ENCODE results near the gene CASP10. TPM values are rescaled to one million over a fixed set of nuclear protein-coding genes. Genes with fewer than 3 reads are reported as not detected.
A peak's percentile ranks its signal among the peaks of the same experiment; 100 is the strongest.

CASP10 gene
- total and polyA plus RNA-seq, 2 of the 13 experiments (the other 11 are each of a cell fraction or from before 2014, with no cell fraction given): 22.2 to 23.8 TPM

DNA sequence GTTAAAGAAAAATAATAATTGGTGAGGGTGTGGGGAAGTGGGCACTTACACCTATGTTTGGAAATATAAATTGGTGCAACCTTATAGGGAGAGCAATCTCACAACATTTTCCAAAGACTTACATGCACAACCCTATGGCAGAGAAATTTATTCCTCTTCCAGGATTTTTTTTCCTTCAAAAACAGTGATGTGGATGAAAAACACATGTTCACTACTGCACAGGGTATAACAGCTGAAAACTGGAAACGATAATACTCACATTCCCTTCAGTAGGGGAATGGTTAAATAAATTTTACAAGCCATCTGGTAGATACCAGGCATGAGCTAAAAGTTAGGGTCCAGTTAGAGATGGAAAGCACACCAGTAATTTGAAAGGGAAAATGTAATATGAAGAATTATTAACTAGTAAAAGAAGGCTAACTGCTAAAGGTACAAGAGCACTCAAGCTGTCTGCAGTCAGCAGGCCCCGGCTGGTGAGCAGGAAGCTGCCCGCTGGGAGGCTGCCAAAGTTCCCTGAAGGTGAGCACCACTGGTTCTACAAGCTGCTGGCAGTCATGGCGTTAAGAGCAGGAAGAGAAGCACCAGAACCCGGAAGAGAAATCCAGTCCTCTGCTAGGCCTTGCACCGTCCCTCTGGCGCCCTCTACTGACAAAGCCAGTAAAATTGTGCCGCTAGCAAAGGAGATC, 49.0 kb downstream of the CASP10 start (continued):
- TF ChIP-seq MIXL1 (CRISPR knock-in tag; IDR thresholded peaks at IDR 0.05): 0 out of 2 replicates have a peak, but pooled peaks have one; percentile 40
- 0 out of 2 replicates have a peak, but pooled peaks have one; percentile 29 for TF ChIP-seq ZNF292 (CRISPR knock-in tag; IDR thresholded peaks at IDR 0.05; ENCODE audit: borderline replicate concordance, low read depth)
- TF ChIP-seq CEBPG (CRISPR knock-in tag; IDR thresholded peaks at IDR 0.05): peak; percentile 60; the same call in 1 of the 2 replicates
- peak; percentile 100 for TF ChIP-seq ELF3 (CRISPR knock-in tag; IDR thresholded peaks at IDR 0.05)
- TF ChIP-seq HNRNPUL1 (IDR thresholded peaks at IDR 0.05; ENCODE audit: low read depth, low read length): no peak
- TF ChIP-seq MEF2D (CRISPR knock-in tag; IDR thresholded peaks at IDR 0.05): peak; percentile 74
- peak; percentile 28; the same call in 1 of the 2 replicates for TF ChIP-seq SIX1 (CRISPR knock-in tag; IDR thresholded peaks at IDR 0.05; ENCODE audit: borderline replicate concordance)
- TF ChIP-seq, protein P1, sequence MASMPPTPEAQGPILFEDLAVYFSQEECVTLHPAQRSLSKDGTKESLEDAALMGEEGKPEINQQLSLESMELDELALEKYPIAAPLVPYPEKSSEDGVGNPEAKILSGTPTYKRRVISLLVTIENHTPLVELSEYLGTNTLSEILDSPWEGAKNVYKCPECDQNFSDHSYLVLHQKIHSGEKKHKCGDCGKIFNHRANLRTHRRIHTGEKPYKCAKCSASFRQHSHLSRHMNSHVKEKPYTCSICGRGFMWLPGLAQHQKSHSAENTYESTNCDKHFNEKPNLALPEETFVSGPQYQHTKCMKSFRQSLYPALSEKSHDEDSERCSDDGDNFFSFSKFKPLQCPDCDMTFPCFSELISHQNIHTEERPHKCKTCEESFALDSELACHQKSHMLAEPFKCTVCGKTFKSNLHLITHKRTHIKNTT (CRISPR knock-in tag; IDR thresholded peaks at IDR 0.05): no peak
- no peak for TF ChIP-seq EEA1 (CRISPR knock-in tag; IDR thresholded peaks at IDR 0.05; ENCODE audit: borderline replicate concordance)
- TF ChIP-seq DBP (CRISPR knock-in tag; IDR thresholded peaks at IDR 0.05; ENCODE audit: not compliant biosample characterization): peak; percentile 58
- TF ChIP-seq ARNT (IDR thresholded peaks at IDR 0.05): no peak
- no peak for TF ChIP-seq ZNF550 (CRISPR knock-in tag; IDR thresholded peaks at IDR 0.05; ENCODE audit: borderline replicate concordance)
- TF ChIP-seq, protein P2, sequence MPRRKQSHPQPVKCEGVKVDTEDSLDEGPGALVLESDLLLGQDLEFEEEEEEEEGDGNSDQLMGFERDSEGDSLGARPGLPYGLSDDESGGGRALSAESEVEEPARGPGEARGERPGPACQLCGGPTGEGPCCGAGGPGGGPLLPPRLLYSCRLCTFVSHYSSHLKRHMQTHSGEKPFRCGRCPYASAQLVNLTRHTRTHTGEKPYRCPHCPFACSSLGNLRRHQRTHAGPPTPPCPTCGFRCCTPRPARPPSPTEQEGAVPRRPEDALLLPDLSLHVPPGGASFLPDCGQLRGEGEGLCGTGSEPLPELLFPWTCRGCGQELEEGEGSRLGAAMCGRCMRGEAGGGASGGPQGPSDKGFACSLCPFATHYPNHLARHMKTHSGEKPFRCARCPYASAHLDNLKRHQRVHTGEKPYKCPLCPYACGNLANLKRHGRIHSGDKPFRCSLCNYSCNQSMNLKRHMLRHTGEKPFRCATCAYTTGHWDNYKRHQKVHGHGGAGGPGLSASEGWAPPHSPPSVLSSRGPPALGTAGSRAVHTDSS (CRISPR knock-in tag; conservative IDR thresholded peaks at IDR 0.05): 0 out of 2 replicates have a peak, but pooled peaks have one; percentile 75
- TF ChIP-seq ZNF709 (CRISPR knock-in tag; IDR thresholded peaks at IDR 0.05): no peak
- peak; percentile 90 for TF ChIP-seq ZNF644 (CRISPR knock-in tag; IDR thresholded peaks at IDR 0.05; ENCODE audit: low read depth)
- peak; percentile 71; the same call in 1 of the 2 replicates for TF ChIP-seq KLF6 (CRISPR knock-in tag; IDR thresholded peaks at IDR 0.05)
- TF ChIP-seq SOX5 (CRISPR knock-in tag; IDR thresholded peaks at IDR 0.05; ENCODE audit: borderline replicate concordance): peak; percentile 74
- TF ChIP-seq PLRG1 (conservative IDR thresholded peaks at IDR 0.05): no peak
- TF ChIP-seq, protein P3, sequence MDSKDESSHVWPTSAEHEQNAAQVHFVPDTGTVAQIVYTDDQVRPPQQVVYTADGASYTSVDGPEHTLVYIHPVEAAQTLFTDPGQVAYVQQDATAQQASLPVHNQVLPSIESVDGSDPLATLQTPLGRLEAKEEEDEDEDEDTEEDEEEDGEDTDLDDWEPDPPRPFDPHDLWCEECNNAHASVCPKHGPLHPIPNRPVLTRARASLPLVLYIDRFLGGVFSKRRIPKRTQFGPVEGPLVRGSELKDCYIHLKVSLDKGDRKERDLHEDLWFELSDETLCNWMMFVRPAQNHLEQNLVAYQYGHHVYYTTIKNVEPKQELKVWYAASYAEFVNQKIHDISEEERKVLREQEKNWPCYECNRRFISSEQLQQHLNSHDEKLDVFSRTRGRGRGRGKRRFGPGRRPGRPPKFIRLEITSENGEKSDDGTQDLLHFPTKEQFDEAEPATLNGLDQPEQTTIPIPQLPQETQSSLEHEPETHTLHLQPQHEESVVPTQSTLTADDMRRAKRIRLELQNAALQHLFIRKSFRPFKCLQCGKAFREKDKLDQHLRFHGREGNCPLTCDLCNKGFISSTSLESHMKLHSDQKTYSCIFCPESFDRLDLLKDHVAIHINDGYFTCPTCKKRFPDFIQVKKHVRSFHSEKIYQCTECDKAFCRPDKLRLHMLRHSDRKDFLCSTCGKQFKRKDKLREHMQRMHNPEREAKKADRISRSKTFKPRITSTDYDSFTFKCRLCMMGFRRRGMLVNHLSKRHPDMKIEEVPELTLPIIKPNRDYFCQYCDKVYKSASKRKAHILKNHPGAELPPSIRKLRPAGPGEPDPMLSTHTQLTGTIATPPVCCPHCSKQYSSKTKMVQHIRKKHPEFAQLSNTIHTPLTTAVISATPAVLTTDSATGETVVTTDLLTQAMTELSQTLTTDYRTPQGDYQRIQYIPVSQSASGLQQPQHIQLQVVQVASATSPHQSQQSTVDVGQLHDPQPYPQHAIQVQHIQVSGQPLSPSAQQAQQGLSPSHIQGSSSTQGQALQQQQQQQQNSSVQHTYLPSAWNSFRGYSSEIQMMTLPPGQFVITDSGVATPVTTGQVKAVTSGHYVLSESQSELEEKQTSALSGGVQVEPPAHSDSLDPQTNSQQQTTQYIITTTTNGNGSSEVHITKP (CRISPR knock-in tag; IDR thresholded peaks at IDR 0.05; ENCODE audit: low read depth): no peak
- TF ChIP-seq DNMT3B (CRISPR knock-in tag; conservative IDR thresholded peaks at IDR 0.05): 0 out of 2 replicates have a peak, but pooled peaks have one; percentile 49
- TF ChIP-seq DDIT3 (CRISPR knock-in tag; IDR thresholded peaks at IDR 0.05): no peak

Data from HepG2 (cell line).